ENCODE data around the gene PIK3CD.

- no peak for TF ChIP-seq FOXM1 (IDR thresholded peaks at IDR 0.05; ENCODE audit: low read depth, low read length)
- no peak for TF ChIP-seq YBX1 (IDR thresholded peaks at IDR 0.05)
- TF ChIP-seq MEF2A (IDR thresholded peaks at IDR 0.05; ENCODE audit: insufficient read depth, low read depth, low read length), result no peak
- TF ChIP-seq, protein P1, sequence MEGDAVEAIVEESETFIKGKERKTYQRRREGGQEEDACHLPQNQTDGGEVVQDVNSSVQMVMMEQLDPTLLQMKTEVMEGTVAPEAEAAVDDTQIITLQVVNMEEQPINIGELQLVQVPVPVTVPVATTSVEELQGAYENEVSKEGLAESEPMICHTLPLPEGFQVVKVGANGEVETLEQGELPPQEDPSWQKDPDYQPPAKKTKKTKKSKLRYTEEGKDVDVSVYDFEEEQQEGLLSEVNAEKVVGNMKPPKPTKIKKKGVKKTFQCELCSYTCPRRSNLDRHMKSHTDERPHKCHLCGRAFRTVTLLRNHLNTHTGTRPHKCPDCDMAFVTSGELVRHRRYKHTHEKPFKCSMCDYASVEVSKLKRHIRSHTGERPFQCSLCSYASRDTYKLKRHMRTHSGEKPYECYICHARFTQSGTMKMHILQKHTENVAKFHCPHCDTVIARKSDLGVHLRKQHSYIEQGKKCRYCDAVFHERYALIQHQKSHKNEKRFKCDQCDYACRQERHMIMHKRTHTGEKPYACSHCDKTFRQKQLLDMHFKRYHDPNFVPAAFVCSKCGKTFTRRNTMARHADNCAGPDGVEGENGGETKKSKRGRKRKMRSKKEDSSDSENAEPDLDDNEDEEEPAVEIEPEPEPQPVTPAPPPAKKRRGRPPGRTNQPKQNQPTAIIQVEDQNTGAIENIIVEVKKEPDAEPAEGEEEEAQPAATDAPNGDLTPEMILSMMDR (IDR thresholded peaks at IDR 0.05 in 2 of 3, conservative IDR thresholded peaks at IDR 0.05 in 1 of 3; ENCODE audit: control insufficient read depth in 2 of 3, extremely low read depth in 1 of 3, insufficient read depth in 1 of 3, low read depth in 3 of 3, low read length in 3 of 3), result no peak
- TF ChIP-seq USF2 (IDR thresholded peaks at IDR 0.05; ENCODE audit: borderline replicate concordance, low read depth, low read length), result no peak
- no peak for TF ChIP-seq BCLAF1 (IDR thresholded peaks at IDR 0.05)
- TF ChIP-seq BRCA1 (IDR thresholded peaks at IDR 0.05; ENCODE audit: low read depth, low read length), result no peak
- no peak for TF ChIP-seq SIN3A (IDR thresholded peaks at IDR 0.05; ENCODE audit: low read depth, low read length)
- no peak for TF ChIP-seq USF1 (IDR thresholded peaks at IDR 0.05; ENCODE audit: borderline replicate concordance, extremely low read length, insufficient read depth, low read depth, low read length)
- TF ChIP-seq CREM (IDR thresholded peaks at IDR 0.05; ENCODE audit: low read depth), result no peak
- no peak for TF ChIP-seq CHD4 (IDR thresholded peaks at IDR 0.05)
- TF ChIP-seq SREBF2 (IDR thresholded peaks at IDR 0.05; ENCODE audit: low read length), result no peak
Measured at GRCh38 chr1:9758559-9759121, 107.1 kb downstream of the PIK3CD start.
